GM18505 (cell line): Measurements from ENCODE around the gene CMBL.

Experiments used
- ATAC-seq: cut with Tn5 transposase; IDR thresholded peaks from one replicate; pipeline ENCODE4 v1.9.1; 2021; ENCODE audit not compliant: unreplicated experiment
- POLR2A ChIP-seq: IDR thresholded peaks from 4 replicates; pipeline ENCODE4 v1.6.1; 2011; ENCODE audit warnings: borderline replicate concordance; ENCODE audit not compliant: insufficient read depth, insufficient read length; ENCODE audit errors: extremely low read depth

Gene CMBL

GRCh38 chr5:10339058-10339811 is 31.5 kb upstream of the CMBL start:
- no peak for TF ChIP-seq POLR2A
- no peak for ATAC-seq

GRCh38 chr5:10338686-10339057 is 31.0 kb upstream of the CMBL start:
- ATAC-seq = no peak
- no peak for TF ChIP-seq POLR2A

GRCh38 chr5:10337986-10338385 is 30.3 kb upstream of the CMBL start:
- TF ChIP-seq POLR2A = no peak
- ATAC-seq = no peak

- TF ChIP-seq POLR2A = no peak
- ATAC-seq = no peak
Measured at GRCh38 chr5:10337107-10337506, 29.4 kb upstream of the CMBL start.

GRCh38 chr5:10335711-10336470 is 28.2 kb upstream of the CMBL start:
- no peak for ATAC-seq
- no peak for TF ChIP-seq POLR2A

GRCh38 chr5:10334831-10335230 is 27.1 kb upstream of the CMBL start:
- no peak for ATAC-seq
- no peak for TF ChIP-seq POLR2A

GRCh38 chr5:10333154-10334006 is 25.7 kb upstream of the CMBL start:
- ATAC-seq = peak; percentile 67
- no peak for TF ChIP-seq POLR2A

GRCh38 chr5:10332301-10332700 is 24.6 kb upstream of the CMBL start:
- no peak for TF ChIP-seq POLR2A
- no peak for ATAC-seq

GRCh38 chr5:10331341-10331796 is 23.7 kb upstream of the CMBL start:
- ATAC-seq = no peak
- TF ChIP-seq POLR2A = no peak

- no peak for ATAC-seq
- no peak for TF ChIP-seq POLR2A
Measured at GRCh38 chr5:10330511-10331230, 23.0 kb upstream of the CMBL start.

GRCh38 chr5:10329820-10330481 is 22.2 kb upstream of the CMBL start:
- no peak for ATAC-seq
- no peak for TF ChIP-seq POLR2A

- no peak for ATAC-seq
- TF ChIP-seq POLR2A = no peak
Measured at GRCh38 chr5:10329446-10329819, 21.7 kb upstream of the CMBL start.
